ENCODE data around the gene FKRP.

The FKRP gene

GRCh38 chr19:46698395-46699321, 47.2 kb upstream of the FKRP start (continued):
- TF ChIP-seq, protein P1, sequence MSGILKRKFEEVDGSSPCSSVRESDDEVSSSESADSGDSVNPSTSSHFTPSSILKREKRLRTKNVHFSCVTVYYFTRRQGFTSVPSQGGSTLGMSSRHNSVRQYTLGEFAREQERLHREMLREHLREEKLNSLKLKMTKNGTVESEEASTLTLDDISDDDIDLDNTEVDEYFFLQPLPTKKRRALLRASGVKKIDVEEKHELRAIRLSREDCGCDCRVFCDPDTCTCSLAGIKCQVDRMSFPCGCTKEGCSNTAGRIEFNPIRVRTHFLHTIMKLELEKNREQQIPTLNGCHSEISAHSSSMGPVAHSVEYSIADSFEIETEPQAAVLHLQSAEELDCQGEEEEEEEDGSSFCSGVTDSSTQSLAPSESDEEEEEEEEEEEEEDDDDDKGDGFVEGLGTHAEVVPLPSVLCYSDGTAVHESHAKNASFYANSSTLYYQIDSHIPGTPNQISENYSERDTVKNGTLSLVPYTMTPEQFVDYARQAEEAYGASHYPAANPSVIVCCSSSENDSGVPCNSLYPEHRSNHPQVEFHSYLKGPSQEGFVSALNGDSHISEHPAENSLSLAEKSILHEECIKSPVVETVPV (CRISPR knock-in tag; IDR thresholded peaks at IDR 0.05), result no peak
- TF ChIP-seq ZFP3 (CRISPR knock-in tag; IDR thresholded peaks at IDR 0.05), result no peak

DNA sequence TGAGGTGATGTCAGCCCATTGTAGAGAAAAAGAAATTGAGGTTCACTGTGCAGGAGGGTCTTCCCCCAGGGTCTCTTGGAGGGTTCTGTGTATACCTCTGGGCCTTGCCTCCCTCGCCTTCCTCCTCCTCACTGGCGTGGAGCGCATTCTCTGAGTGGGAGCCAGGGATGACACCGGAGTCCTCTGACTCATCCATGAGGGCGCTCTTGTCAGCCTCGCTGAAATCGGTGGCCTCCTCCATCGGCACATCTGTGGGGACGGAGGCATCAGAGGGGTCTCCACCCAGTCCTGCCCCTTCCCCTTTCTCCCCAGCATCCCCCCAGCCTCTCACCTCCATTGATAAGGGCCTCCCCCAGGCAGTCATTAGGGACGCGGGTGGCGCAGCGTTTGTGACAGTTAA, 45.2 kb upstream of the FKRP start:
- ATAC-seq, result no peak
- no peak for TF ChIP-seq ZFP30 (CRISPR knock-in tag; IDR thresholded peaks at IDR 0.05)
- TF ChIP-seq ISL1 (CRISPR knock-in tag; IDR thresholded peaks at IDR 0.05), result no peak
- no peak for TF ChIP-seq ESRRG (CRISPR knock-in tag; IDR thresholded peaks at IDR 0.05)
- TF ChIP-seq, protein P2, sequence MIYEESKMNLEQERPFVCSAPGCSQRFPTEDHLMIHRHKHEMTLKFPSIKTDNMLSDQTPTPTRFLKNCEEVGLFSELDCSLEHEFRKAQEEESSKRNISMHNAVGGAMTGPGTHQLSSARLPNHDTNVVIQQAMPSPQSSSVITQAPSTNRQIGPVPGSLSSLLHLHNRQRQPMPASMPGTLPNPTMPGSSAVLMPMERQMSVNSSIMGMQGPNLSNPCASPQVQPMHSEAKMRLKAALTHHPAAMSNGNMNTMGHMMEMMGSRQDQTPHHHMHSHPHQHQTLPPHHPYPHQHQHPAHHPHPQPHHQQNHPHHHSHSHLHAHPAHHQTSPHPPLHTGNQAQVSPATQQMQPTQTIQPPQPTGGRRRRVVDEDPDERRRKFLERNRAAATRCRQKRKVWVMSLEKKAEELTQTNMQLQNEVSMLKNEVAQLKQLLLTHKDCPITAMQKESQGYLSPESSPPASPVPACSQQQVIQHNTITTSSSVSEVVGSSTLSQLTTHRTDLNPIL (CRISPR knock-in tag; IDR thresholded peaks at IDR 0.05; ENCODE audit: low read depth), result no peak
- TF ChIP-seq PPARA (CRISPR knock-in tag; IDR thresholded peaks at IDR 0.05; ENCODE audit: borderline replicate concordance), result no peak
- no peak for TF ChIP-seq CSDC2 (CRISPR knock-in tag; IDR thresholded peaks at IDR 0.05)
- TF ChIP-seq SNAI2 (CRISPR knock-in tag; IDR thresholded peaks at IDR 0.05), result no peak
- TF ChIP-seq, protein P3, sequence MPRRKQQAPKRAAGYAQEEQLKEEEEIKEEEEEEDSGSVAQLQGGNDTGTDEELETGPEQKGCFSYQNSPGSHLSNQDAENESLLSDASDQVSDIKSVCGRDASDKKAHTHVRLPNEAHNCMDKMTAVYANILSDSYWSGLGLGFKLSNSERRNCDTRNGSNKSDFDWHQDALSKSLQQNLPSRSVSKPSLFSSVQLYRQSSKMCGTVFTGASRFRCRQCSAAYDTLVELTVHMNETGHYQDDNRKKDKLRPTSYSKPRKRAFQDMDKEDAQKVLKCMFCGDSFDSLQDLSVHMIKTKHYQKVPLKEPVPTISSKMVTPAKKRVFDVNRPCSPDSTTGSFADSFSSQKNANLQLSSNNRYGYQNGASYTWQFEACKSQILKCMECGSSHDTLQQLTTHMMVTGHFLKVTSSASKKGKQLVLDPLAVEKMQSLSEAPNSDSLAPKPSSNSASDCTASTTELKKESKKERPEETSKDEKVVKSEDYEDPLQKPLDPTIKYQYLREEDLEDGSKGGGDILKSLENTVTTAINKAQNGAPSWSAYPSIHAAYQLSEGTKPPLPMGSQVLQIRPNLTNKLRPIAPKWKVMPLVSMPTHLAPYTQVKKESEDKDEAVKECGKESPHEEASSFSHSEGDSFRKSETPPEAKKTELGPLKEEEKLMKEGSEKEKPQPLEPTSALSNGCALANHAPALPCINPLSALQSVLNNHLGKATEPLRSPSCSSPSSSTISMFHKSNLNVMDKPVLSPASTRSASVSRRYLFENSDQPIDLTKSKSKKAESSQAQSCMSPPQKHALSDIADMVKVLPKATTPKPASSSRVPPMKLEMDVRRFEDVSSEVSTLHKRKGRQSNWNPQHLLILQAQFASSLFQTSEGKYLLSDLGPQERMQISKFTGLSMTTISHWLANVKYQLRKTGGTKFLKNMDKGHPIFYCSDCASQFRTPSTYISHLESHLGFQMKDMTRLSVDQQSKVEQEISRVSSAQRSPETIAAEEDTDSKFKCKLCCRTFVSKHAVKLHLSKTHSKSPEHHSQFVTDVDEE (CRISPR knock-in tag; IDR thresholded peaks at IDR 0.05), result no peak

GRCh38 chr19:46704379-46705076, 41.3 kb upstream of the FKRP start:
- ATAC-seq, result peak; percentile 69

More at GRCh38 chr19:46704379-46705076, 41.3 kb upstream of the FKRP start:
- TF ChIP-seq, protein P3 (CRISPR knock-in tag; IDR thresholded peaks at IDR 0.05), result no peak
- TF ChIP-seq, protein P1 (CRISPR knock-in tag; IDR thresholded peaks at IDR 0.05), result no peak
- TF ChIP-seq, protein P4, sequence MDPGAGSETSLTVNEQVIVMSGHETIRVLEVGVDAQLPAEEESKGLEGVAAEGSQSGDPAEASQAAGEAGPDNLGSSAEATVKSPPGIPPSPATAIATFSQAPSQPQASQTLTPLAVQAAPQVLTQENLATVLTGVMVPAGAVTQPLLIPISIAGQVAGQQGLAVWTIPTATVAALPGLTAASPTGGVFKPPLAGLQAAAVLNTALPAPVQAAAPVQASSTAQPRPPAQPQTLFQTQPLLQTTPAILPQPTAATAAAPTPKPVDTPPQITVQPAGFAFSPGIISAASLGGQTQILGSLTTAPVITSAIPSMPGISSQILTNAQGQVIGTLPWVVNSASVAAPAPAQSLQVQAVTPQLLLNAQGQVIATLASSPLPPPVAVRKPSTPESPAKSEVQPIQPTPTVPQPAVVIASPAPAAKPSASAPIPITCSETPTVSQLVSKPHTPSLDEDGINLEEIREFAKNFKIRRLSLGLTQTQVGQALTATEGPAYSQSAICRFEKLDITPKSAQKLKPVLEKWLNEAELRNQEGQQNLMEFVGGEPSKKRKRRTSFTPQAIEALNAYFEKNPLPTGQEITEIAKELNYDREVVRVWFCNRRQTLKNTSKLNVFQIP (CRISPR knock-in tag; IDR thresholded peaks at IDR 0.05; ENCODE audit: borderline replicate concordance, low read depth), result no peak
- no peak for TF ChIP-seq ZFP3 (CRISPR knock-in tag; IDR thresholded peaks at IDR 0.05)
